NCI-H187 treated with DMSO at 0.1 percent for 48 hours (cell line): ENCODE results near the gene UCHL5.
"Not testable (repeated sequence)": the region's sequence is repeated elsewhere in the genome, so short reads cannot be mapped to it uniquely, and the experiment has no call there.

Experiments used
- DNase-seq: peaks from one replicate; lab custom pipeline; 2025; lab: John Stamatoyannopoulos, UW

UCHL5 gene

GRCh38 chr1:193065954-193066353, 6.8 kb upstream of the UCHL5 start:
- no peak for DNase-seq

- no peak for DNase-seq
Observed at GRCh38 chr1:193062698-193063463, 3.7 kb upstream of the UCHL5 start.

GRCh38 chr1:193060938-193061337, 1.8 kb upstream of the UCHL5 start:
- DNase-seq, result no peak

- DNase-seq, result no peak
Observed at GRCh38 chr1:193060406-193060805, 1.2 kb upstream of the UCHL5 start.

GRCh38 chr1:193060115-193060403, 899 bp upstream of the UCHL5 start:
- no peak for DNase-seq

- no peak for DNase-seq
Observed at GRCh38 chr1:193058529-193059281, 455 bp downstream of the UCHL5 start.

GRCh38 chr1:193054169-193054675, 4.9 kb downstream of the UCHL5 start:
- no peak for DNase-seq

- not testable (repeated sequence) for DNase-seq
Observed at GRCh38 chr1:193048913-193049312, 10.2 kb downstream of the UCHL5 start.

GRCh38 chr1:193042766-193043691, 16.1 kb downstream of the UCHL5 start:
- DNase-seq, result no peak

GRCh38 chr1:193040011-193040410, 19.1 kb downstream of the UCHL5 start:
- no peak for DNase-seq

GRCh38 chr1:193036337-193037047, 22.7 kb downstream of the UCHL5 start:
- no peak for DNase-seq

GRCh38 chr1:193033610-193034009, 25.6 kb downstream of the UCHL5 start:
- DNase-seq, result no peak

GRCh38 chr1:193032643-193033427, 26.3 kb downstream of the UCHL5 start:
- not testable (repeated sequence) for DNase-seq

GRCh38 chr1:193031431-193031830, 27.7 kb downstream of the UCHL5 start:
- DNase-seq, result no peak

GRCh38 chr1:193030280-193030679, 28.9 kb downstream of the UCHL5 start:
- DNase-seq, result no peak

GRCh38 chr1:193025218-193025617, 33.9 kb downstream of the UCHL5 start:
- no peak for DNase-seq

GRCh38 chr1:193019442-193020026, 39.6 kb downstream of the UCHL5 start:
- DNase-seq, result no peak

GRCh38 chr1:193016788-193017187, 42.4 kb downstream of the UCHL5 start:
- no peak for DNase-seq

GRCh38 chr1:193014400-193014799, 44.8 kb downstream of the UCHL5 start:
- no peak for DNase-seq

- no peak for DNase-seq
Observed at GRCh38 chr1:193013707-193014106, 45.5 kb downstream of the UCHL5 start.
